Astrocyte of the cerebellum (primary cell): Measurements from ENCODE around the gene FXYD6.

Experiments
- DNase-seq: peaks from one replicate; pipeline ENCODE4 v3.0.0-alpha.2; 2011; ENCODE audit warnings: low read depth
- H3K4me3 ChIP-seq: 2 replicates; pipeline ENCODE4 v1.5.1; 2011; ENCODE audit warnings: mild to moderate bottlenecking, low read depth, low read length, moderate library complexity
- in situ Hi-C: cut with HindIII; loops from 2 replicates; pipeline ENCODE4 v1.10.0; 2017; ENCODE audit warnings: low sequenced_read_pairs
- TF ChIP-seq, protein P1 (sequence below): IDR thresholded peaks from 2 replicates; pipeline ENCODE4 v1.5.1; 2012; ENCODE audit warnings: low read length, low read depth, moderate library complexity, mild to moderate bottlenecking; ENCODE audit errors: missing control alignments

The FXYD6 gene

DNA sequence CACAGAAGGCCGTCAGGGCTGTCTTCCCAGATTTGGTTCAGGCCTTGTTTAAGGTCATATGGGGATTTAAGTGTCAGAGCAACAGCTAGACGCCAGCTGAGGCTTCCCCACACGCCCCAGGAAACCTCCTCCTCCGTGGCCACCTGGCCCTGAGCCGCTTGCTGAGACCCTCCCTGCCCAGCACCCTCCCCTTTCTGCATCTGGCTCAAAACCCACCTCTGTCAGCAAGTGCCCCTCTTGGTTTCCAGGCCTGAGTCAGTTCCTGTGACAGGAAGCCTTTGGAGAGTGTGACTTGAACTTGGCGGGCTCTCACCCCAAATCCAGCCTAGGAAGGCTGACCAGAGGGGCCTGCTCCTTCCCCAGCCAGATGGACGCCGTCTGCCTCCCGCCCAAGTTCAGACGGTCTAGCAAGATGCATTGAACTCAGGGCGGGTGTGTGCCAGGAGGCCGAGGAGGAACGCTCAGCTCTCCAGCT is 52.5 kb downstream of the FXYD6 start:
- in situ Hi-C loops: loop anchor here (25.0 kb wide), 1 partner anchor 113 kb away; the partner anchor contains the start of gene TMPRSS13
- no peak overlapping the region for H3K4me3 ChIP-seq
- TF ChIP-seq, protein P1, sequence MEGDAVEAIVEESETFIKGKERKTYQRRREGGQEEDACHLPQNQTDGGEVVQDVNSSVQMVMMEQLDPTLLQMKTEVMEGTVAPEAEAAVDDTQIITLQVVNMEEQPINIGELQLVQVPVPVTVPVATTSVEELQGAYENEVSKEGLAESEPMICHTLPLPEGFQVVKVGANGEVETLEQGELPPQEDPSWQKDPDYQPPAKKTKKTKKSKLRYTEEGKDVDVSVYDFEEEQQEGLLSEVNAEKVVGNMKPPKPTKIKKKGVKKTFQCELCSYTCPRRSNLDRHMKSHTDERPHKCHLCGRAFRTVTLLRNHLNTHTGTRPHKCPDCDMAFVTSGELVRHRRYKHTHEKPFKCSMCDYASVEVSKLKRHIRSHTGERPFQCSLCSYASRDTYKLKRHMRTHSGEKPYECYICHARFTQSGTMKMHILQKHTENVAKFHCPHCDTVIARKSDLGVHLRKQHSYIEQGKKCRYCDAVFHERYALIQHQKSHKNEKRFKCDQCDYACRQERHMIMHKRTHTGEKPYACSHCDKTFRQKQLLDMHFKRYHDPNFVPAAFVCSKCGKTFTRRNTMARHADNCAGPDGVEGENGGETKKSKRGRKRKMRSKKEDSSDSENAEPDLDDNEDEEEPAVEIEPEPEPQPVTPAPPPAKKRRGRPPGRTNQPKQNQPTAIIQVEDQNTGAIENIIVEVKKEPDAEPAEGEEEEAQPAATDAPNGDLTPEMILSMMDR: no peak
- DNase-seq: no peak

- in situ Hi-C loops: loop anchor here (25.0 kb wide), 1 partner anchor 114 kb away; the partner anchor contains the start of gene TMPRSS13
- H3K4me3 ChIP-seq: no peak overlapping the region
- TF ChIP-seq, protein P1: peak; percentile 15
- DNase-seq: no peak
Measured at GRCh38 chr11:117823294-117823945, 53.0 kb downstream of the FXYD6 start.

DNA sequence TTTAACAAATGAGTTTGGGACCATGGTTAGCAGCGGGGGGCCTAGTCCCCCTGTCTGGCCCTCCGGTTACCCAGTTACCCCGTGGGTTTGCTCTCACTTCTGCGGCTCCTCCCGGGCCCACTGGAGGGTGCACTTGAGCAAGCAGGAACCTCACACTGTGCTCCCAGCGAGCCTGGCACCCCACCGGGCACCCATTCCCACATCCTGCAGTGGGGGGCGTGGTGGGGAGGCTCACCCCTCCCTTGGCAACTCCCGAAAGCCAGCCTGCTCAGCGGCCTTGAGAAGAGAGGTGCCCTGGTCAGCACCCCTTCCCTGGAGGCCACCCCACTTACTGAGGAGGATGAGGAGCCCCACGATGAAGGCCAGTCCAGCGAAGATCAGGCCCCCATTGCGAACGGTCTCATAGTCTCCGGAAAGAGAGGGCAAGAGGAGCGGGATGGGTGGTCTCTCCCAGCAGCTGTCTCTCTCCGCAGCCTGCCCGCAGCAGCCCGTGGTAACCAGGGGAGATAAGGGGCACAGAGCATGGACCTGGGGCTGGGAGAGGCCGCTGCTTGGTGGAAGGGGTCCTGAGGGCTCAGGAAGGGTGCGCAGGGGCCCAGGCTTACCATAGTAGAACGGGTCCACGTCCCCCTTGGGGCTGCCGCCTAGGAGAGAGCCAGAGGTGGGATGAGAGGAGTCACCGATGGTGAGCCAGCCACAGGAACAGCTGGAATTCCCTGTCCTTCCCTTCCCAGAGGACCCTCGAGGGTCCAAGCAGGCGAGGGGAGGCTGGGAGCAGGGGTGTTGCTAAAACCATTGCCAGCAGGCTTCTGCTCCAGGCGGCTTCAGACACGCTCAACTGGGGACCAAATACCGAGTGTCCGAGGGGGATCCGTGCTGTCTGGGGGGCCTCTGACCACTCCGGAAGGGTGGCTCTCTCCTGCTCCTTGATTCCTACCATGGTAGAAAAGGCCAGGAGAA is 54.1 kb downstream of the FXYD6 start:
- no peak overlapping the region for H3K4me3 ChIP-seq
- in situ Hi-C loops: loop anchor here (25.0 kb wide), 1 partner anchor 115 kb away; the partner anchor contains the start of gene TMPRSS13
- TF ChIP-seq, protein P1: peak; percentile 66
- no peak for DNase-seq

DNA sequence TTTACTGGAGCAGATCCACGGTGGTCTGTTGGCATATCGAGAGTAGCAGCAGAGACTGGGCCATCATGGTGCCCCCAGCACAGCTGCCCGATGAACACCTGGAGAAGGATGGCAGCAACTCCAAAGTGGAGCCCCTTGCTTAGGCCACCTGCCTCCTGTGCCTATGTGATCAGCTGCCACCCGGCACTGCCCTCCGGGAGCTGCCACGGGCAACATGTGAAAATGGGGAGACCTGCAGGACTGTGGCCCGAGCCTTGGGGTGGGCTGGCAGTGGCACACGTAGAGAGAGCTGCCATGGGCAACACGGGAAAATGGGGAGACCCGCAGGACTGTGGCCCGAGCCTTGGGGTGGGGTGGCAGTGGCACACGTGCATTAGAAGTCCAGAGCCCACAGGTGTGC is 55.0 kb downstream of the FXYD6 start:
- no peak overlapping the region for H3K4me3 ChIP-seq
- in situ Hi-C loops: loop anchor here (25.0 kb wide), 1 partner anchor 116 kb away; the partner anchor contains the start of gene TMPRSS13
- TF ChIP-seq, protein P1: no peak
- no peak for DNase-seq

DNA sequence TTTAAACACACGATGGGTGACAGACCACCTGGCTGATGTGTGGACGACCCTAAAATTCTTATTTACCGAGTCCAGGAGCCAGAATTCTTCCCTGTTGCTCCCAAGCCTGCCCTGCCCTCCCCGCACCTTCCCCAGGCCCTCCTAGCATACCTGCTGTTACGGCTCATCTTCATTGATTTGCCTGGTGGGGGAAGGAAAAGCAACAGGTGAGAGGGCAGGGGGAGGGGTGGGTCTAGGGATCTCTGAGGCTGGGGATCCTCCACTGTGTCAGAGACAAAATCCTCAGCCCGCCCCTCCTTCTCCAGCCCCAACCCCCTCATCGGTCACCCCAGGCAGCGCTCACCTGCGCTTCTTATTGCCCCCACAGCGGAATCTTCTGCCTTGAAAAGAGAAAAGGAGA is 55.9 kb downstream of the FXYD6 start:
- DNase-seq: no peak
- in situ Hi-C loops: loop anchor here (25.0 kb wide), 1 partner anchor 117 kb away; the partner anchor contains the start of gene TMPRSS13
- H3K4me3 ChIP-seq: no peak overlapping the region
- TF ChIP-seq, protein P1: no peak

- in situ Hi-C loops: loop anchor here (25.0 kb wide), 1 partner anchor 117 kb away; the partner anchor contains the start of gene TMPRSS13
- H3K4me3 ChIP-seq: no peak overlapping the region
- DNase-seq: no peak
- TF ChIP-seq, protein P1: no peak
Measured at GRCh38 chr11:117820071-117820470, 56.4 kb downstream of the FXYD6 start.
